Calu3 (cell line): Measurements from ENCODE around the gene PCDH7. TPM values are rescaled to one million over a fixed set of nuclear protein-coding genes. Genes with fewer than 3 reads are reported as not detected.

Experiments used
- BruUV-seq: library from RNA; stranded (reverse); fragments of 400-500 nt; replicated peaks from 2 replicates; lab custom pipeline; 2021; lab: Mats Ljungman, UMichigan
- CTCF ChIA-PET: fragments of 300-600 bp; sonication (Branson Sonifier 250); formaldehyde crosslinking; loops from one replicate; lab custom pipeline; 2022; ENCODE audit warnings: antibody characterized with exemption; lab: Charles Lee
- DNase-seq: peaks from one replicate; pipeline ENCODE4 v3.0.0; 2022
- H3K27ac Mint-ChIP-seq: one replicate; pipeline ENCODE4 v1.8.0; 2022; ENCODE audit warnings: mixed read lengths; ENCODE audit not compliant: unreplicated experiment
- H3K27me3 Mint-ChIP-seq: one replicate; pipeline ENCODE4 v1.8.0; 2022; ENCODE audit warnings: mixed read lengths; ENCODE audit not compliant: unreplicated experiment
- H3K36me3 Mint-ChIP-seq: one replicate; pipeline ENCODE4 v1.8.0; 2022; ENCODE audit warnings: mild to moderate bottlenecking, moderate library complexity, mixed read lengths; ENCODE audit not compliant: insufficient read depth, unreplicated experiment
- H3K4me1 Mint-ChIP-seq: one replicate; pipeline ENCODE4 v1.8.0; 2022; ENCODE audit warnings: mild to moderate bottlenecking, low read depth, mixed read lengths; ENCODE audit not compliant: unreplicated experiment
- H3K4me3 Mint-ChIP-seq: one replicate; pipeline ENCODE4 v1.8.0; 2022; ENCODE audit warnings: mild to moderate bottlenecking, low read depth, moderate library complexity, mixed read lengths; ENCODE audit not compliant: unreplicated experiment
- H3K9me3 Mint-ChIP-seq: one replicate; pipeline ENCODE4 v1.8.0; 2022; ENCODE audit warnings: low read depth, mixed read lengths; ENCODE audit not compliant: unreplicated experiment
- intact Hi-C: fragments of 100-400 bp; cut with micrococcal nuclease; formaldehyde crosslinking; loops from one replicate; pipeline ENCODE4 v1.10.0; 2022; ENCODE audit not compliant: unreplicated experiment
- total RNA-seq: library from RNA; stranded (reverse); gene quantifications from 2 replicates; pipeline ENCODE4 v1.2.3, GENCODE V29; 2022
- TF ChIP-seq, protein P1 (sequence below): fragments of 200-600 bp; IDR thresholded peaks from one replicate; pipeline ENCODE4 v1.8.0; 2022; ENCODE audit warnings: antibody characterized with exemption; ENCODE audit not compliant: unreplicated experiment

Gene PCDH7
- total RNA-seq, 1 experiment from 2014 or later: 0.45 TPM

DNA sequence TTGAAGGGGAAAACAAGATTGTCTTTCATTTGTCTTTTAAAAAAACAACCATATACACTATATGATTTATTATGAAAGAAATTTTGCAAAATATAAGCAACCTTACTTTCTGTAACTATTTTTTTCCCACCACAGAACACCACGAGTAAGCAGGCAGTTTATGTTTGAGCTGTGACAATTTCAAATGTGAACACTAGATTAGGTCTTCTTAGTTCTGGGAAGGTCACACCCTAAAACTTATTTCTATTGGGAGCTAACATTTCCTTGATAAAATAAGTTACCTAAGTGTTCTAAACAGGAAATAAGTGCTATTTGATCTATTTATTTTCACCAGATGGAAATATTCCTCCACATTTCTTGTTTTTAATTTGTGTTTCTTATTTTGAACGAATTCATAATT, 50.6 kb downstream of the PCDH7 start:
- no peaks in the 10 kb centered on the region for H3K36me3 Mint-ChIP-seq
- intact Hi-C loops: no loop called here
- CTCF ChIA-PET: interaction anchor here (0.6 kb wide), 1 partner anchor 17 kb away, joined by 4 read pairs; no protein-coding TSS in a partner anchor

DNA sequence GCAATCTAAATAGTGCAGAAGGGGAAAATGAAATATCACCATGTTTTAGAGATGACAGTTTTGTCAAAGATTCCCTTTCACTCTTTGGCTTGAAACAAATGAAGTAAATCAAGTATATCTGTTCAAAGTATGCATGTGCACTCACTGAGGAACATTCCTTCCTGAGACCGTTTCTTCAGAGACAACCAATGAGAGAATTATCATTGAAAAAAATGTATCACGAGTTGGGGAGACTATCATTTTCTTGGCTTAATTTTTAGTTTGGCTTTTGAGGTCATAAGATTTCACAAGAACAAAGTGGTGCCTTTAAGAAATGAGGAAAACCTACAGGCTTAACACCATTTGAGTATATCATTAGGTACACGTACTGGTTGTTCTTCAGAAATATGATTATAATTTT, 56.3 kb downstream of the PCDH7 start:
- Mint-ChIP-seq H3K36me3 (no peaks in the 10 kb centered on the region), H3K27ac (no peak overlapping the region), H3K4me1 (no peaks in the 10 kb centered on the region), H3K27me3 (no peaks in the 10 kb centered on the region), H3K9me3 (no peaks in the 10 kb centered on the region), H3K4me3 (no peak overlapping the region)
- DNase-seq: no peak
- TF ChIP-seq, protein P1, sequence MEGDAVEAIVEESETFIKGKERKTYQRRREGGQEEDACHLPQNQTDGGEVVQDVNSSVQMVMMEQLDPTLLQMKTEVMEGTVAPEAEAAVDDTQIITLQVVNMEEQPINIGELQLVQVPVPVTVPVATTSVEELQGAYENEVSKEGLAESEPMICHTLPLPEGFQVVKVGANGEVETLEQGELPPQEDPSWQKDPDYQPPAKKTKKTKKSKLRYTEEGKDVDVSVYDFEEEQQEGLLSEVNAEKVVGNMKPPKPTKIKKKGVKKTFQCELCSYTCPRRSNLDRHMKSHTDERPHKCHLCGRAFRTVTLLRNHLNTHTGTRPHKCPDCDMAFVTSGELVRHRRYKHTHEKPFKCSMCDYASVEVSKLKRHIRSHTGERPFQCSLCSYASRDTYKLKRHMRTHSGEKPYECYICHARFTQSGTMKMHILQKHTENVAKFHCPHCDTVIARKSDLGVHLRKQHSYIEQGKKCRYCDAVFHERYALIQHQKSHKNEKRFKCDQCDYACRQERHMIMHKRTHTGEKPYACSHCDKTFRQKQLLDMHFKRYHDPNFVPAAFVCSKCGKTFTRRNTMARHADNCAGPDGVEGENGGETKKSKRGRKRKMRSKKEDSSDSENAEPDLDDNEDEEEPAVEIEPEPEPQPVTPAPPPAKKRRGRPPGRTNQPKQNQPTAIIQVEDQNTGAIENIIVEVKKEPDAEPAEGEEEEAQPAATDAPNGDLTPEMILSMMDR: no peak
- intact Hi-C loops: no loop called here
- no TSS peak for BruUV-seq
- CTCF ChIA-PET: no interaction called here

More for the DNA sequence above, 50.6 kb downstream of the PCDH7 start:
- DNase-seq: no peak
- TF ChIP-seq, protein P1: no peak
- no peaks in the 10 kb centered on the region for H3K4me1 Mint-ChIP-seq
- no peaks in the 10 kb centered on the region for H3K9me3 Mint-ChIP-seq
- H3K27ac Mint-ChIP-seq: no peak overlapping the region
- H3K4me3 Mint-ChIP-seq: no peak overlapping the region
- no TSS peak for BruUV-seq
- H3K27me3 Mint-ChIP-seq: no peaks in the 10 kb centered on the region

- no peak overlapping the region for H3K27ac Mint-ChIP-seq
- no peaks in the 10 kb centered on the region for H3K4me1 Mint-ChIP-seq
- no peak for DNase-seq
- H3K4me3 Mint-ChIP-seq: no peak overlapping the region
- no peaks in the 10 kb centered on the region for H3K9me3 Mint-ChIP-seq
- H3K27me3 Mint-ChIP-seq: no peaks in the 10 kb centered on the region
- H3K36me3 Mint-ChIP-seq: no peaks in the 10 kb centered on the region
- no TSS peak for BruUV-seq
- CTCF ChIA-PET: no interaction called here
- TF ChIP-seq, protein P1: no peak
- intact Hi-C loops: no loop called here
Observed at GRCh38 chr4:30776921-30777415, 56.8 kb downstream of the PCDH7 start.
